Stimulated activated CD8-positive, alpha-beta memory T cell treated with anti-CD3 and anti-CD28 coated beads, Interleukin-15, amount 100 ng/mL, for 1 hour (primary cell): Measurements from ENCODE around the gene HTR2C.
"Not testable (repeated sequence)": the region's sequence is repeated elsewhere in the genome, so short reads cannot be mapped to it uniquely, and the experiment has no call there.

ENCODE experiments used
- DNase-seq: peaks from one replicate; pipeline ENCODE4 v3.0.0-alpha.2; 2020; ENCODE audit warnings: low read depth

Gene HTR2C

GRCh38 chrX:114712466-114712865 lies 128.6 kb downstream of the HTR2C start:
- no peak for DNase-seq

DNA sequence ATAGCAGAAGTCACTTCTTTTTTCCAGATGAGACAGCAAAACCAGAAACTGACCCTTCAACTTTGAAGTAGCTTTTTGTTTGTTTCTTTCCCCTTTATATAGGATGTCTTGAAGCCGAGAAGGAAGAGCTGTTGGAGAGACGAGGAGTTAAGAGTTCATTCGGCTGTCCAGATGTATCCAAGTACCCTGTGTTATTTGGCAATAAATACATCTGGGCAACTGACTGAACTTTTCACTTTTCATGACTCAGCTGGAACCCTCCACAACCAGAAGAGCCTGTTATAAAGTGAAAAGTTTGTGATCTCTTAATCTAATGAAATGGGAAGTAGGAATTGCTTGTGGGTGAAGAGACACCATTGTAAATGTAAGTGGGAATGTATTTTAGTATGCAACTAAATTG lies 131.2 kb downstream of the HTR2C start:
- DNase-seq = no peak

DNA sequence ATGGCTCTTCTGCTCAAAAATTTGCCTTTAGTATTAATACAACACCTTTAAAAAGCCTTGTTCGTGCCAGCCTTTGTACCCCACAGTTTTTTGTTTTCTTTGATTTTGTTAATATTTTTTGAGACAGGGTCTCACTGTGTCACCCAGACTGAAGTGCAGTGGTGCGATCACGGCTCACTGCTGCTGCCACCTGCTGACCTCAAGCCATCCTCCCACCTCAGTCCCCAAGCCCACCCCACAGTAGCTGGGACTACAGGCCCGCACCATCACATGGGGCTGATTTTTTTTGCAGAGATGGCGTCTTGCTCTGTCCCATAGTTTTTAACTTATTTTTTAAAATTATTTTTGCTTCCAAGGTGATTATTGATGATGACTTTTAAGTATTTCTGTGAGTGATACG lies 134.0 kb downstream of the HTR2C start:
- DNase-seq = no peak

DNA sequence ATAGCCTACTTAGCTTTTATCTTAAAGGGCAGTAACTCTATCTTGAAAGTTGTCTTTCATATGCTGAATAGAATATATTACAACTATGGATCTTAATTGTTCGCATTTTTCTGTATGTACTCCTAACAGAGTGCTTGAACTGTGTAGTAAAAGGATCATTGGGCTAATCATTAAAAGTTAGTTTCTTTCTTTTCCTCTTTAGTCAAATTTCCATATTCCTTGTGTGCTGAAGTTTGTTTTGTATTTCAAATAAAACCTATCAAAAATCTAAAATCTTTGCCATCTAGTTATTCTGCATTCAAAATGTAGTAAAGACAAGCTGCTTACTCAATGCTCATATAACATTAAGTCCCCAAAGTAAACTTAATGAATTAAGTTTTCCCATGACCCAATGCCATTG lies 182.7 kb downstream of the HTR2C start:
- DNase-seq = no peak

DNA sequence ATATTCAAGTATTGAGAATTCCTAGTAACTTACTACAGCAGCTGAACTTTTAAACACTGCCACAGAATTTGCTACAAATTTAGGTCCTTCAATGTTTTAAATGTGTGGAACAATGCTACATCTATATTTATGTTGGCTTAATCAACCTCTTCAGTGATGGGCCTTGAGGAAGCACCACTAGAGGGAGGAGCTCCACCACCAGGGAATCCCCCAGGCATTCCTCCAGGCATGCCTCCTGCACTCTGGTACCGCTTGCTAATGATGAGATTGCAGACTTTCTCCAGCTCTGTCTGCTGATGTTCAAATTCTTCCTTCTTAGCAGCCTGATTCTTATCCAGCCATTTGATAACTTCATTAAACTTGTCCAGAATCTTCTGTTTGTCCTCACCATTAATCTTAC lies 190.8 kb downstream of the HTR2C start:
- DNase-seq = no peak

DNA sequence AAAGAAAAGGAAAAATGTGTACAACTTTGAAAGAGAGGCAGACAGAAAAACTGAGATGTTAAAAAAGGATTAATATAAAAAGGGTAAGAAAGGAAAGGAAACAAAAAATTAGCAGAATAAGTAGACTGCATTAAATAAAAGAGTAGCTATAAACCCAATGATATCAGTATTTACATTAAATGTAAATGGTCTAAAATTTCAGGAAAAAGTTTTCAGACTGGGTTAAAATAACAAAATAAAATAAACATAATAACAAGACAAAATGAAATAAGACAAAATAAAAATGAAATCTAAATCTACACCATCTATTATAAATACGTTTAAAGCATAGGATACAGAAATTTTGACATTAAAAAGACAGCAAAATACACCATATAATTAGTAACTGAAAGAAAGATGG lies 199.0 kb downstream of the HTR2C start:
- no peak for DNase-seq

- no peak for DNase-seq
Observed at GRCh38 chrX:114787061-114787460, 203.2 kb downstream of the HTR2C start.

DNA sequence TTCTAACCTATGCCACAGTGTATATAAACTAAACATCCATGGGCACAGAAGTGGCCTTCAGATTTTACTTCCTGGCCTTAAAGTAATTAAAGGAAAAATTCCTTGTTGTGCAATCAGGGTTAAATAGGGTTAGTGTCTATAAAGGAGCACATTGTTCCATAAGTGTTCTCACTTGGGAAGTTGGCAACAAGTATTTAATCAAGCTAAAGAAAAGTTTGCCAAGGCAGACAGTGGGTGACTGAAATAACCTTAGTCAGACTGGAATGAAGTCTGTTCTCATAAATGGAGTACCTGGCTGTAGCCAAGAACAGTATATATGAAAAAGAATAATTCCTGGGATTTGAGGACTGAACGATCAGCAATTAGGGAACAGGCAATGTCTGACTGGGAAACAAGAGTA lies 213.6 kb downstream of the HTR2C start:
- DNase-seq = no peak

DNA sequence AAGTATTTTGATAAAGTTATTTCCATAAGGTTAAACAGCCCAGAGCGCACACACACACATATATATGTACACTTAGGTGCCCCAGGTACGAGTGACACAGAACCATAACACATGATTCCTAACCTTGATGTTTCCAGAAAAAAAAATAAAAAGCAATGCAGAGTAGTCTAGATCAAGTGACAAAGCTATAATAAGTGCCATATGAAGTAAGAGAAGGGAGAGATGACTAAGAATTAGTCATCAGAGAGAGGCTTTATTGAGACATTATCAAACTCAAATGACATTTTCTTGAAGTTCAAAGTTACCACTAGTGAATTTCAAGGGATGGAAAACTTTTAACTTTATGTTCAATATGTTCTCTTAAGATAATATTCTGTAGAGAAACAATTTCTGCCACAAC lies 215.0 kb downstream of the HTR2C start:
- DNase-seq = no peak

DNA sequence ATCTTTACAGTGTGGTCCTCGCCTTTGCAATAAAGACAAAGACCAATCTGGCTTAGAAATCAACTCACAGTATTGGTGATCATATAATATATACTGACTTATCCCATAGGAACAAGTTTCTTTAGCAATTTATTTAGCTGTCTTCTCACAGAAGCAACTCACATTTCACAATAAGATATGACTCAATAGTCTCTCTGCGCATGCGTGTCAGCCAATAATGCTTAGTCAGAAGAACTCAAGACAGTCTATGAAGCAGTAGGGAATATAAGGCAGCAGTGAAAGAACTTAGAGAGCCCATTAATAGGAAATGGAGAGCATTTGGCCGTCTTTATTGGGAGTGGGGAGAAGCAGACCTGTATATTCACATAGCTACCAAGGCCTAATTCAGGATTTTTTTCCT lies 216.8 kb downstream of the HTR2C start:
- no peak for DNase-seq

DNA sequence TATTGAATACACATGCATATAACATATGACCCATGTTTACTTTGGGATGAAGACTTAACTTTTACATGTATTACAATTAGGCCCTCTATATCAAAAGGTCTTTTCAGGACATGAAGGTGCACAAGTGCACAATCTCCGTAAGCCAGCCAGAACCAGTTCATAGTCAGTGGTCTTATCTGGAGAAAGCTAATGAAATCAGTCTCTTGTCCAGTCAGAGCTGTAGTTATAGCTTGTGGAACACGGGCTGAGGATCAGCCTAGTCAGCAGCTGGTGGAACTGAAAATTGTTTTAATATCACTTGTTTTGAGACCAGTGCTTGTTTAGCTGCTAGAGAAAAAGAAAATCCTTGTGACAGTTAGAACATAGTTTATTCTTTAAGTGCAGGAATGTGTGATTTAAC lies 235.6 kb downstream of the HTR2C start:
- no peak for DNase-seq

DNA sequence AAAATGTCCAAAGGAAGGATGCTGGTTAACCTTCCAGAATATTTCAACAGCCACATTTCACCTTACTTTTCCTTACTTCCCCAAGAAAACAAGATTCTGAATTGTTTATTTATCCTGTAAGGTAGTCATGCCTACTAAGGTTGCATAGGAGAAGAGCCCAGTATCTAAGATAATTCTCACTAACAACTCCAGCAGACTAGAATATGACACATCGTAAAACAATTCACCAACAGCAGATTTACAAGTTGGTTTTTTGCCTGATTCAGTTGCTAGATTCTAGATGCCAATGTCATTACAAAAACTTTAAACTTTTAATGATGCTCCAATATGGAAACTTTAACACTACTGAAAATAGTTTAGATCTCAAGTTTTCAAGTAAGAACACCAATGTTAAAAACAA lies 257.2 kb downstream of the HTR2C start:
- DNase-seq = no peak

- DNase-seq = no peak
Observed at GRCh38 chrX:114842181-114842580, 258.3 kb downstream of the HTR2C start.

DNA sequence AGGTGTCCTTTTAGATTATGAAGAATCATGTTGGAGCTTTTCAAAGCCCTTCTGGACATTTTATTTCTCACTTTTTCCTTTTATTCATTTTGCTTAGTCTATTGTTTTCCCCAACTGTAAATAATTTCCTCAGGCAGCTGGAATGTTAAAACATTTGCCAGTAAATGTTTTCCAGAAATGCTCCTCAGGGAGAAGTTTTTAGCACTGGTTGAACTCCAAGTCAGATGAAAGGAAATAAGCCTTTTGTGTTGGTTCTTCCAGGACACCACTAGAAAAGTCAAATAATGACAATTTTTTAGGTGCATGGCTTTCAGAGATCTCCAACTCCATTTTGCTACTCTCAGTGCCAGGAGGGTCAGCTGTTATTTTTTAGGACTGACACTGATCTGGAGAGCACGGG lies 305.6 kb downstream of the HTR2C start:
- no peak for DNase-seq

- no peak for DNase-seq
Observed at GRCh38 chrX:114903618-114904017, 319.7 kb downstream of the HTR2C start.

- no peak for DNase-seq
Observed at GRCh38 chrX:114905251-114905650, 321.4 kb downstream of the HTR2C start.

DNA sequence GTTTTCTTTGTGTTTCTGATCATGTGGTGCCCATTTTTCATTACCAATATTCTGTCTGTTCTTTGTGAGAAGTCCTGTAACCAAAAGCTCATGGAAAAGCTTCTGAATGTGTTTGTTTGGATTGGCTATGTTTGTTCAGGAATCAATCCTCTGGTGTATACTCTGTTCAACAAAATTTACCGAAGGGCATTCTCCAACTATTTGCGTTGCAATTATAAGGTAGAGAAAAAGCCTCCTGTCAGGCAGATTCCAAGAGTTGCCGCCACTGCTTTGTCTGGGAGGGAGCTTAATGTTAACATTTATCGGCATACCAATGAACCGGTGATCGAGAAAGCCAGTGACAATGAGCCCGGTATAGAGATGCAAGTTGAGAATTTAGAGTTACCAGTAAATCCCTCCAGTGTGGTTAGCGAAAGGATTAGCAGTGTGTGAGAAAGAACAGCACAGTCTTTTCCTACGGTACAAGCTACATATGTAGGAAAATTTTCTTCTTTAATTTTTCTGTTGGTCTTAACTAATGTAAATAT lies 323.2 kb downstream of the HTR2C start:
- no peak for DNase-seq

DNA sequence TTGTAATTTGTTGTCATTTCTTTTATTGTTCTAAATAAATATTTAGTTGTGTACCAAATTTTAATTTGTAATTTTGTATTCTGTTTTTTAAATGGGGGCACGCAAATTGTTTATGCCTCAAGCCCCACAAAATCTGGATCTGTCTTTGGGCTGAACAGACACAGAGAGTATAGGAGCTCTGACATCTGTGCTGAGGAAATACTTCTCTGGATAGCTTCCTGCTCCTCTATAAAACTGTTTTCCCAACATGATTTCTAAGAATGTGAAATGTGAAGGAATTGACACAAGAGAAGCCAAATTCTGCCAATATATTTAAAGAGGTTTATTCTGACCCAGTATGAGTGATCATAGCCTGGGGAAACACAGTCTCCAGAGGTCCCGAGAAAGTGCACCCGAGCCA lies 340.5 kb downstream of the HTR2C start:
- DNase-seq = no peak

DNA sequence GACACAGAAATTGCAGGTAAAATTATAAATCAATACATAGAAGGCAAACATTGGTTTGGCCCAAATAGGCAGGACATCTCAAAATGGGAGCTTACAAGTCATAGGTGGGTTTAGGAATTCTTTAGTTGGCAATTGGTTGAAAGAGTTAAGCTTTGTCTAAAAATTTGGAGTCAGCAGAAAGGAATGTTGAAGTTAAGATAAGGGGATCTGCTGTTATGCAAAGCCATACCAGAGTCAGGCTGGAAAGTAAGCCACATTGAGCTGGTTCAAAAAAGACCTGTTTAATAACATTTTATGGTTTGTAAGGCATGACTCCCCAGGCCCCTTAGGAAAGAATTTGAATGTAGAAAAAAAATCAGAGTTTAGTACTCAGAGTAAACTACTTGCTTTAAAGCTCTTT lies 341.0 kb downstream of the HTR2C start:
- no peak for DNase-seq

- DNase-seq = no peak
Observed at GRCh38 chrX:114930227-114930626, 346.3 kb downstream of the HTR2C start.

DNA sequence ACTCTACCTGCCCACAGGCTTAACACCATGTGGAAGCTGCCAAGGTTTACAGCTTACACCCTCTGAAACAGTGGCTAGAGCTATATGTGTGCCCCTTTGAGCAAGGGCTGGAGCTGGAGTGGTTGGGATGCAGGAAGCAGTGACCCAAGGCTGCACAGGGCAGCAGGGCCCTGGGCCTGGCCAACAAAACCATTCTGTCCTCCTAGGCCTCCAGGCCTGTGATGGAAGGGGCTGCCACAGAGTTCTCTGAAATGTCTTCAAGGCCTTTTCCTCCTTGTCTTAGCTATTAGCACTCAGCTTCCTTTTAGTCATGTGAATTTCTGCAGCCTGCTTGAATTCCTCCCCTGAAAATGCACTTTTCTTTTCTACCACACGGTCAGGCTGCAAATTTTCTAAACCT lies 348.7 kb downstream of the HTR2C start:
- DNase-seq = no peak

GRCh38 chrX:114933291-114933690 lies 349.4 kb downstream of the HTR2C start:
- DNase-seq = not testable (repeated sequence)

- not testable (repeated sequence) for DNase-seq
Observed at GRCh38 chrX:114937090-114937489, 353.2 kb downstream of the HTR2C start.

DNA sequence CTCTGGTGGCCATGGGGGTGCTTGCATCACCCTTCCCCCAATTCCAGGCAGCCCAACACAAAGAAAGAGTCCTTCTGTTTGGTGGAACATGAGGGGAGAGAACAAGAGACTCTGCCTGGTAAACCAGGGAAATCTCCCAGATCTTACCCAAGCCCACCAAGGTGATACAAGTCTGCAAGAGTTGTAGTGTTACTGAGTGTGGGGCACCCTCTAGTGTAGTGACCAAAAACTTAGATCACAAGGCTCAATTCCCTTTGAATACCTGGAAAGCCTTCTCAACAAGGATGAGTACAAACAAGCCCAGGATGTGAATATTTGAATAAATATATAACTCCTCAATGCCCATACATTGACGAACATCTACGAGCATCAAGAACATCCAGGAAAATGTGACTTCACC lies 368.8 kb downstream of the HTR2C start:
- DNase-seq = no peak
